Measurements from ENCODE around the gene MAP1LC3C.

DNA sequence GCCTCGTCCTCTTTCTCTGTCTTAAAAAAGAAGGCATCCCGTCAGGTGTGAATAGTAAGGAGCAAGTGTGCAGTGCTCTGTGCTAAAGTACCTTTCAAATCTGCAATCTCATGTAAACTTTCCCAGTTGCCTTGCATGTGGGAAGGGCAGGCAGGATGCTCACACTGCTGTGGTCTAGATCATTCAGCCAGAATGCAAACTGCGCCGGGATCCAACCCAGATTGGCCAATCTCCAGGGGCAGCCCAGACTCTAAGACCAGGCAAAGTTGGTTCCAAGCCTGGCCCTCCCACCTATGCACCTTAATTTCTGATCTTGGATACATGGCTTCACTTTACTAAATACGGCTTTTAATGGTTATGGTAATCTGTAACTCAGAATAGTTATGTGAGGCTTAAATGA is 3.2 kb upstream of the MAP1LC3C start:
- TF ChIP-seq POLR2AphosphoS5 (IDR thresholded peaks at IDR 0.05; ENCODE audit: low read depth, low read length) (no peak), SIN3A (IDR thresholded peaks at IDR 0.05; ENCODE audit: borderline replicate concordance, insufficient read depth, low read length) (no peak)
